ENCODE data around the gene SELENOH. TPM values are rescaled to one million over a fixed set of nuclear protein-coding genes. Genes with fewer than 3 reads are reported as not detected.

SELENOH gene
- total RNA-seq (2014; rRNA removed) (306 and 353 TPM in 2 replicates), Bru-seq, nascent RNA (percentile 98 among the genes with signal in this experiment), BruChase-seq, experiment 1, labeled RNA remaining after a 6-hour chase (percentile 96 among the genes with signal in this experiment), BruChase-seq, experiment 2, labeled RNA remaining after a 2-hour chase (percentile 98 among the genes with signal in this experiment)
- long read RNA-seq, transcript SELENOH-202 (4 exons, 469 nt): minor isoform, 5 of 171 reads
- long read RNA-seq, transcript SELENOH-204 (4 exons, 818 nt): major isoform, 126 of 171 reads
- long read RNA-seq, partial matches to known transcripts: 27 of 171 reads
- long read RNA-seq, other reads (novel, unspliced or antisense): 5 of 171 reads

- peak within 1 kb of the TSS; percentile 91 for H3K9ac ChIP-seq (ENCODE audit: low read length)
- intact Hi-C loops (cut with micrococcal nuclease): loop anchor here (1.0 kb wide), 2 partner anchors 29 to 74 kb away; partner anchors contain the start of genes MED19 and TMX2
- no peaks in the 10 kb centered on the region for H3K27me3 ChIP-seq (ENCODE audit: low read length)
- TF ChIP-seq CTCF (conservative IDR thresholded peaks at IDR 0.05; ENCODE audit: low read depth, low read length) (no peak), EZH2 (IDR thresholded peaks at IDR 0.05; ENCODE audit: low read length, unreplicated experiment) (no peak), EZH2phosphoT487 (IDR thresholded peaks at IDR 0.05; ENCODE audit: borderline replicate concordance, low read length) (no peak)
- no peaks in the 10 kb centered on the region for H3F3A ChIP-seq (ENCODE audit: low read length, unreplicated experiment)
- H2AFZ ChIP-seq (ENCODE audit: low read length): peak within 1 kb of the TSS; percentile 88
- H3K4me3 ChIP-seq (ENCODE audit: low read length): peak within 1 kb of the TSS; percentile 90
- H3K9me2 ChIP-seq (replicated peaks; ENCODE audit: low read length): no peaks in the 10 kb centered on the region
- ChIA-PET POLR2A (ENCODE audit: unreplicated experiment) (interaction anchor here (0.6 to 1.2 kb wide), 6 partner anchors 10 to 1403 kb away, joined by 3 to 5 read pairs (median 3); no protein-coding TSS in a partner anchor), CTCF (interaction anchor here (0.5 to 1.7 kb wide), 3 partner anchors 10 to 59 kb away, joined by 3 to 10 read pairs (median 3); partner anchors contain the start of gene BTBD18)
- peaks cover 29% of the 10 kb centered on the region for H3K79me2 ChIP-seq (ENCODE audit: low read length)
- no peaks in the 10 kb centered on the region for H3K9me3 ChIP-seq (ENCODE audit: low read length)
- BruUV-seq (replicated peaks): TSS peak; percentile 64
- DNase-seq: peak; percentile 98
- peak within 1 kb of the TSS; percentile 46 for H3K27ac ChIP-seq (ENCODE audit: low read length)
- ATAC-seq: peak; percentile 94
- H3K4me1 ChIP-seq (ENCODE audit: insufficient read depth, low read length): peaks cover 11% of the 10 kb centered on the region
- peak within 1 kb of the TSS; percentile 88 for H3K4me2 ChIP-seq (ENCODE audit: low read length)
- H4K20me1 ChIP-seq (ENCODE audit: low read length): no peaks in the 10 kb centered on the region
- peaks cover 44% of the 10 kb centered on the region for H3K36me3 ChIP-seq (ENCODE audit: low read depth, low read length)
Measured at GRCh38 chr11:57741132-57742086, at the start of gene SELENOH. TSS of gene SELENOH (plus strand) at chr11:57741491. CDS start at chr11:57741596, 105 bp downstream.

- H3K4me3 ChIP-seq (ENCODE audit: low read length): no peak overlapping the region
- no TSS peak for BruUV-seq (replicated peaks)
- no peak overlapping the region for H3K27ac ChIP-seq (ENCODE audit: low read length)
- H3K9me2 ChIP-seq (replicated peaks; ENCODE audit: low read length): no peaks in the 10 kb centered on the region
- DNase-seq: no peak
- no peaks in the 10 kb centered on the region for H3K79me2 ChIP-seq (ENCODE audit: low read length)
- no peak for TF ChIP-seq CTCF (conservative IDR thresholded peaks at IDR 0.05; ENCODE audit: low read depth, low read length)
- no peak for TF ChIP-seq EZH2 (IDR thresholded peaks at IDR 0.05; ENCODE audit: low read length, unreplicated experiment)
- no peak for TF ChIP-seq EZH2phosphoT487 (IDR thresholded peaks at IDR 0.05; ENCODE audit: borderline replicate concordance, low read length)
- intact Hi-C loops (cut with micrococcal nuclease): no loop called here
- H3K36me3 ChIP-seq (ENCODE audit: low read depth, low read length): peaks cover 73% of the 10 kb centered on the region
- H3K27me3 ChIP-seq (ENCODE audit: low read length): no peaks in the 10 kb centered on the region
- H3K9me3 ChIP-seq (ENCODE audit: low read length): no peaks in the 10 kb centered on the region
- no peak overlapping the region for H2AFZ ChIP-seq (ENCODE audit: low read length)
- POLR2A ChIA-PET (ENCODE audit: unreplicated experiment): interaction anchor here (0.9 kb wide), 1 partner anchor 13 kb away, joined by 3 read pairs; the partner anchor contains the start of gene MED19
- H4K20me1 ChIP-seq (ENCODE audit: low read length): no peaks in the 10 kb centered on the region
- no peak for ATAC-seq
- H3K4me1 ChIP-seq (ENCODE audit: insufficient read depth, low read length): no peaks in the 10 kb centered on the region
- no peak overlapping the region for H3K9ac ChIP-seq (ENCODE audit: low read length)
- H3F3A ChIP-seq (ENCODE audit: low read length, unreplicated experiment): no peaks in the 10 kb centered on the region
- H3K4me2 ChIP-seq (ENCODE audit: low read length): no peak overlapping the region
- CTCF ChIA-PET: no interaction called here
Measured at GRCh38 chr11:57698843-57699365, 42.4 kb upstream of the SELENOH start.

All from PC-3 (cell line).